Transverse colon (tissue), 4 donors: Measurements from ENCODE around the gene GATB. TPM values are rescaled to one million over a fixed set of nuclear protein-coding genes. Genes with fewer than 3 reads are reported as not detected.
A peak's percentile ranks its signal among the peaks of the same experiment; 100 is the strongest.

Experiments used
- DNase-seq: peaks from one replicate; pipeline ENCODE4 v3.0.0-alpha.2; 2019
- H3K27ac ChIP-seq, 4 donors: fragments of 200-600 bp; sonication (generic); 2 replicates each; pipeline ENCODE4 v1.5.1; 2016 to 2018; ENCODE audit warnings: inconsistent platforms in 4 of 4
- H3K27me3 ChIP-seq: fragments of 200-600 bp; sonication (generic); 2 replicates; pipeline ENCODE4 v1.5.1; 2017; ENCODE audit warnings: inconsistent platforms
- H3K36me3 ChIP-seq, 4 donors: fragments of 200-600 bp; sonication (generic); 2 replicates each; pipeline ENCODE4 v1.5.1; 2017 to 2019; ENCODE audit warnings: inconsistent platforms in 4 of 4
- H3K4me1 ChIP-seq, 4 donors: fragments of 200-600 bp; sonication (generic); 2 replicates each; pipeline ENCODE4 v1.5.1; 2017 to 2020; ENCODE audit warnings: inconsistent platforms in 4 of 4
- H3K4me3 ChIP-seq, 4 donors: fragments of 200-600 bp; sonication (generic); 1 replicate in 1 of 4; 2 replicates in 3 of 4; pipeline versions ENCODE4 v1.5.1 to v1.6.1; 2017 to 2019; ENCODE audit warnings: inconsistent platforms in 4 of 4
- H3K9me3 ChIP-seq, 2 donors: fragments of 200-600 bp; sonication (generic); 2 replicates each; pipeline ENCODE4 v1.5.1; 2017 to 2019; ENCODE audit warnings: inconsistent platforms in 2 of 2
- CTCF ChIP-seq, 5 experiments: fragments of 200-600 bp in 3 of 5; fragments of 450-650 bp in 2 of 5; sonication (generic) in 3 of 5; IDR thresholded peaks; 1 replicate in 2 of 5; 2 replicates in 3 of 5; pipeline ENCODE4 v1.5.1; 2016 to 2017; ENCODE audit warnings: antibody characterized with exemption in 5 of 5, inconsistent platforms in 3 of 5, mild to moderate bottlenecking in 2 of 5, moderate library complexity in 1 of 5
- EP300 ChIP-seq: sonication (generic); formaldehyde crosslinking; IDR thresholded peaks from one replicate; pipeline ENCODE4 v1.6.1; 2017; ENCODE audit warnings: antibody characterized with exemption, low read depth
- POLR2A ChIP-seq: fragments of 450-650 bp; IDR thresholded peaks from one replicate; pipeline ENCODE4 v1.6.1; 2016; ENCODE audit warnings: antibody characterized with exemption, mild to moderate bottlenecking, moderate library complexity
- POLR2AphosphoS5 ChIP-seq, 3 donors: sonication (generic); formaldehyde crosslinking; IDR thresholded peaks; one replicate each; pipeline ENCODE4 v1.6.1; 2016; ENCODE audit warnings: antibody characterized with exemption in 3 of 3
- WGBS, 2 donors: methylation state at CpG; one replicate each; pipeline ENCODE4 v1.1.5; 2018; ENCODE audit warnings: low coverage in 1 of 2; 5-methylcytosine and 5-hydroxymethylcytosine counted together
- in situ Hi-C, 4 donors: fragments of 200-750 bp; cut with MboI; loops; one replicate each; pipeline versions ENCODE4 v1.15.0 to v1.15.1; 2017; ENCODE audit warnings: low sequenced_read_pairs in 3 of 4, low pct_ligation_motif_present in 1 of 4, low pct_unique_long_range_greater_than_20kb in 1 of 4
- intact Hi-C: fragments of 100-400 bp; cut with DNase I; formaldehyde crosslinking; loops from one replicate; pipeline ENCODE4 v1.15.1; 2023; ENCODE audit warnings: low total_unique reads
- total RNA-seq, 4 donors: library from RNA; depleted of rRNA; stranded (reverse); fragments of >200 nt; gene quantifications; one replicate each; pipeline ENCODE4 v1.1.0, GENCODE V29; 2016

The GATB gene
- total RNA-seq, 4 donors from 2014 or later: 22.5 to 111 (median 27.3) TPM

- H3K27ac ChIP-seq: peak overlapping the region in 2 of 4 donors; percentile 64 to 71
- in situ Hi-C loops: no loop called here
- H3K9me3 ChIP-seq: no peaks in the 10 kb centered on the region
- H3K36me3 ChIP-seq: no peaks in the 10 kb centered on the region
- H3K27me3 ChIP-seq: no peaks in the 10 kb centered on the region
- H3K4me1 ChIP-seq: peaks cover 0 to 37% (median 28%) of the 10 kb centered on the region in 4 donors
- WGBS, 2 donors: 72 to 100% methylated on average over 1 to 3 of the region's 3 CpGs
- no peak overlapping the region for H3K4me3 ChIP-seq
- no peak for DNase-seq
- no peak for TF ChIP-seq POLR2AphosphoS5 (IDR thresholded peaks at IDR 0.05)
- no peak for TF ChIP-seq POLR2A
- TF ChIP-seq EP300: no peak
- no peak for TF ChIP-seq CTCF (IDR thresholded peaks at IDR 0.05)
- intact Hi-C loops: no loop called here
Observed at GRCh38 chr4:151799417-151800012, 38.7 kb upstream of the GATB start.

- TF ChIP-seq POLR2A (no peak), POLR2AphosphoS5 (IDR thresholded peaks at IDR 0.05) (no peak), CTCF (IDR thresholded peaks at IDR 0.05) (no peak), EP300 (no peak)
- Histone ChIP-seq H3K9me3 (no peaks in the 10 kb centered on the region), H3K27ac (peak overlapping the region in 2 of 4 donors; percentile 64 to 71), H3K4me3 (no peak overlapping the region), H3K4me1 (peaks cover 0 to 37% (median 28%) of the 10 kb centered on the region in 4 donors), H3K27me3 (no peaks in the 10 kb centered on the region), H3K36me3 (no peaks in the 10 kb centered on the region)
- intact Hi-C loops (no loop called here), in situ Hi-C loops (no loop called here)
- 32 to 68% methylated on average over 5 to 6 of the region's 6 CpGs for WGBS, 2 donors
- no peak for DNase-seq
Observed at GRCh38 chr4:151798678-151799416, 38.0 kb upstream of the GATB start.

- no peaks in the 10 kb centered on the region for H3K36me3 ChIP-seq
- in situ Hi-C loops (no loop called here), intact Hi-C loops (no loop called here)
- no peak for TF ChIP-seq POLR2AphosphoS5 (IDR thresholded peaks at IDR 0.05)
- peaks cover 0 to 37% (median 28%) of the 10 kb centered on the region in 4 donors for H3K4me1 ChIP-seq
- no peaks in the 10 kb centered on the region for H3K9me3 ChIP-seq
- no peak overlapping the region for H3K4me3 ChIP-seq
- no peak for DNase-seq
- no peaks in the 10 kb centered on the region for H3K27me3 ChIP-seq
- H3K27ac ChIP-seq: peak overlapping the region in 3 of 4 donors; percentile 31 to 76 (median 71)
Observed at GRCh38 chr4:151797853-151798252, 37.0 kb upstream of the GATB start.

GRCh38 chr4:151797131-151797530, 36.3 kb upstream of the GATB start:
- H3K9me3 ChIP-seq: no peaks in the 10 kb centered on the region
- in situ Hi-C loops (no loop called here), intact Hi-C loops (no loop called here)
- WGBS, 2 donors: 63 to 65% methylated on average over 2 to 3 of the region's 3 CpGs
- H3K4me3 ChIP-seq: no peak overlapping the region
- H3K27me3 ChIP-seq: no peaks in the 10 kb centered on the region
- peak; percentile 53 for DNase-seq
- H3K36me3 ChIP-seq: no peaks in the 10 kb centered on the region
- H3K4me1 ChIP-seq: peaks cover 0 to 37% (median 28%) of the 10 kb centered on the region in 4 donors
- peak overlapping the region; percentile 31 to 76 (median 58) for H3K27ac ChIP-seq
- TF ChIP-seq CTCF (IDR thresholded peaks at IDR 0.05) (no peak), EP300 (peak; percentile 25), POLR2A (no peak), POLR2AphosphoS5 (IDR thresholded peaks at IDR 0.05) (peak in 1 of 3 donors; percentile 44)
